T-helper 1 cell treated with Interleukin-12 subunit alpha and Interleukin-12 subunit beta and Interleukin-4 antibody, amounts not matched to agents 30 μg/mL and 1 μg/mL, for 36 hours (primary cell): Measurements from ENCODE around the gene C1QTNF1.

ENCODE experiments used
- H3K27ac Mint-ChIP-seq: one replicate; pipeline ENCODE4 v1.8.0; 2021; ENCODE audit warnings: mild to moderate bottlenecking, mixed read lengths
- H3K27me3 Mint-ChIP-seq: one replicate; pipeline ENCODE4 v1.8.0; 2021; ENCODE audit warnings: low read depth, mixed read lengths
- H3K36me3 Mint-ChIP-seq: one replicate; pipeline ENCODE4 v1.8.0; 2021; ENCODE audit warnings: low read depth, mixed read lengths
- H3K4me1 Mint-ChIP-seq: one replicate; pipeline ENCODE4 v1.8.0; 2021; ENCODE audit warnings: low read depth, mixed read lengths
- H3K4me3 Mint-ChIP-seq: one replicate; pipeline ENCODE4 v1.8.0; 2021; ENCODE audit warnings: mild to moderate bottlenecking, moderate library complexity, mixed read lengths
- H3K9me3 Mint-ChIP-seq: one replicate; pipeline ENCODE4 v1.8.0; 2021; ENCODE audit warnings: mixed read lengths

The C1QTNF1 gene

GRCh38 chr17:79053251-79053925, 29.4 kb downstream of the C1QTNF1 start:
- H3K27ac Mint-ChIP-seq = no peak overlapping the region
- peaks cover 7% of the 10 kb centered on the region for H3K27me3 Mint-ChIP-seq
- no peak overlapping the region for H3K4me3 Mint-ChIP-seq
- peaks cover 2% of the 10 kb centered on the region for H3K4me1 Mint-ChIP-seq
- H3K9me3 Mint-ChIP-seq = peaks cover 15% of the 10 kb centered on the region
- H3K36me3 Mint-ChIP-seq = no peaks in the 10 kb centered on the region

- Mint-ChIP-seq H3K36me3 (no peaks in the 10 kb centered on the region), H3K9me3 (peaks cover 15% of the 10 kb centered on the region), H3K4me3 (no peak overlapping the region), H3K27ac (no peak overlapping the region), H3K4me1 (peaks cover 2% of the 10 kb centered on the region), H3K27me3 (peaks cover 10% of the 10 kb centered on the region)
Observed at GRCh38 chr17:79054200-79054960, 30.4 kb downstream of the C1QTNF1 start.

DNA sequence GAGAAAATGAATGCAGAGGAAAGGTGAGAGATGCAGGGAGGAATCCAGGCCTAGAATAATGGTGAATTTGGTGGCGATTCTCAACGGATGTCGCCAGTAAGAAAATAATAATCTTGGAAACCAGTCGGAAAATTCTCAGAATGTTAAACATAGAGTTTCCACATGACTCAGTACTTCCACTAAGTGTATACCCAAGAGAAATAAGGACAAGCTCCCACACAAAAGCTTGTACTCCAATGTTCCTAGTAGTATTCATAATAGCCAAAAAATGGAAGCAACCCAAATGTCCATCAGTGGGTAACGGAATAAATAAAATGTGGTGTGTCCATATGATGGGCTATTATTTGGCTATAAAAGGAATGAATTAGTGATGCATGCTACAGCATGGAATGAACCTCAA, 31.2 kb downstream of the C1QTNF1 start:
- Mint-ChIP-seq H3K4me1 (peaks cover 2% of the 10 kb centered on the region), H3K9me3 (peaks cover 15% of the 10 kb centered on the region), H3K4me3 (no peak overlapping the region), H3K27me3 (peaks cover 13% of the 10 kb centered on the region), H3K36me3 (no peaks in the 10 kb centered on the region), H3K27ac (no peak overlapping the region)

DNA sequence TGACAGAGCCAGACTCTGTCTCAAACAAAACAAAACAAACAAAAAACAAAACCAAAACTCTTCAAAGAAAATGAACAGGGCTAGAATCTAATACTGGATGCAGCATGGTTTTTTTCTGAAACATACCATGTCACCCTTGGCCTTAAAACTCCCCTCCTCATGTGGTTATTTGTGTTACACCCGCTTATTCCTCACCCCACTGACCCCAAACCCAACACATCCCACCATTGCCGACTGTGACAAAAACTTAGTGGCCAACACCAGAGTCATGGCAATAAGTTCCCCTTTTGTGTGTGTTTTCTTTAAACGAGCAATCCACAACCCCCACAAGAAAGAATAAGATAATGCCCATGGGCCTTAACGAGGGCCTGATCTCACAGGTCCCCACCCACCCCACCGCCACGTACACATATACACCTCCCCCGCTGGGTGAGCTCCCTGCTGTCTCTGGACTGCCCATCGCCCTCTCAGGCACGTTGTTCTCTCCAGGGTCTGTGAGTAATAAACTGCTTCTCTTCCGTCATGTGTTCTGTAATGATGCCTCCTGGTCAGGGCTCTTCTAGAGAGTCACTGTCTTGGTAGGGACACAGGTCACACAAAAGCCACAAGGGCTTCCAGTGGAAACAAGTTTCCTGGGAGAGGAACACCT, 33.9 kb downstream of the C1QTNF1 start:
- peaks cover 15% of the 10 kb centered on the region for H3K9me3 Mint-ChIP-seq
- peaks cover 15% of the 10 kb centered on the region for H3K27me3 Mint-ChIP-seq
- H3K4me3 Mint-ChIP-seq = no peak overlapping the region

DNA sequence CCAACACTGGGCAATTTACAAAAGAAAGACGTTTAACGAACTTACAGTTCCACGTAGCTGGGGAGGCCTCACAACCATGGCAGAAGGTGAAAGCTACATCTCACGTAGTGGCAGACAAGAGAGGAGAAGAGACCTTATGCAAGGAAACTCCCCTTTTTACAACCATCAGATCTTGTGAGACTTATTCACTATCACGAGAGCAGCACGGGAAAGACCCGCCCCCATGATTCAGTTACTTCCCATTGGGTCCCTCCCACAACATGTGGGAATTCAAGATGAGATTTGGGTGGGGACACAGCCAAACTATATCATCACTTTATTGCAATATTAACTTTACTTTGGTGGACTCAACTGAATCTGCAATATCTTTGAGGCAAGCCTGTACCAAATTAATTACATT, 38.7 kb downstream of the C1QTNF1 start:
- Mint-ChIP-seq H3K4me3 (no peak overlapping the region), H3K27ac (no peak overlapping the region), H3K9me3 (no peaks in the 10 kb centered on the region), H3K27me3 (peaks cover 11% of the 10 kb centered on the region), H3K4me1 (peaks cover 5% of the 10 kb centered on the region), H3K36me3 (no peaks in the 10 kb centered on the region)

More for the DNA sequence above, 33.9 kb downstream of the C1QTNF1 start:
- no peak overlapping the region for H3K27ac Mint-ChIP-seq
- H3K36me3 Mint-ChIP-seq = no peaks in the 10 kb centered on the region
- peaks cover 2% of the 10 kb centered on the region for H3K4me1 Mint-ChIP-seq

- H3K4me1 Mint-ChIP-seq = peaks cover 2% of the 10 kb centered on the region
- no peak overlapping the region for H3K4me3 Mint-ChIP-seq
- no peaks in the 10 kb centered on the region for H3K9me3 Mint-ChIP-seq
- peaks cover 5% of the 10 kb centered on the region for H3K27me3 Mint-ChIP-seq
- H3K27ac Mint-ChIP-seq = no peak overlapping the region
- no peaks in the 10 kb centered on the region for H3K36me3 Mint-ChIP-seq
Observed at GRCh38 chr17:79064026-79064425, 40.1 kb downstream of the C1QTNF1 start.

DNA sequence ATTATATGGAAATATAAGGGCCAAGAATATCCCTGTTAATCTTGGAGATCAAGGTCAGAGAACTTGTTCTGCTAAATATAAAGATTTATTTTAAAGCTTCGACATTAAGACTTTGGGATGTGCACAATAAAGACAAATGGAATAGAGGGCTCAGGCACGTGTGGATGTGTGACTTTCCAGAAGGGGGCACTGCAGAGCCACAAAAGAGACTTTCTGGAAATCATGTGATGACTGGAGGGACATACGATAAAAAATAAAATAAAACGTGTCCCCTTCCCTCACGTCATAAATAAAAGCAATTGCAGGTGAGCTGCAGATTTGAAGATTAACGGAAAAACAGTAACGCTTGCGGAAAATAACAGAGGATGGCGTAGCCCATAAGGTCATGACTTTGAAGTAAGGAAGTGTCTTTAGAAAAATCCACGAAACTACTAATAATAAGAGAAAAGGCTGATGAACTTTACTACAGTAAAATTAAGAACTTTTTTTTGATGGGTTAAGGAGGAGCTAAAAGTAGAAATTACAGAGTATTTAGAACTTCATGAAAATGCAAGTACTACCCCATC, 41.2 kb downstream of the C1QTNF1 start:
- peaks cover 3% of the 10 kb centered on the region for H3K27me3 Mint-ChIP-seq
- H3K4me1 Mint-ChIP-seq = peaks cover 2% of the 10 kb centered on the region
- peak overlapping the region; percentile 9 for H3K4me3 Mint-ChIP-seq
- H3K9me3 Mint-ChIP-seq = no peaks in the 10 kb centered on the region
- H3K27ac Mint-ChIP-seq = no peak overlapping the region
- H3K36me3 Mint-ChIP-seq = no peaks in the 10 kb centered on the region

GRCh38 chr17:79066963-79067362, 43.0 kb downstream of the C1QTNF1 start:
- peaks cover 4% of the 10 kb centered on the region for H3K27me3 Mint-ChIP-seq
- H3K36me3 Mint-ChIP-seq = no peaks in the 10 kb centered on the region
- no peaks in the 10 kb centered on the region for H3K9me3 Mint-ChIP-seq
- H3K4me1 Mint-ChIP-seq = peaks cover 2% of the 10 kb centered on the region
- H3K4me3 Mint-ChIP-seq = no peak overlapping the region
- H3K27ac Mint-ChIP-seq = no peak overlapping the region

DNA sequence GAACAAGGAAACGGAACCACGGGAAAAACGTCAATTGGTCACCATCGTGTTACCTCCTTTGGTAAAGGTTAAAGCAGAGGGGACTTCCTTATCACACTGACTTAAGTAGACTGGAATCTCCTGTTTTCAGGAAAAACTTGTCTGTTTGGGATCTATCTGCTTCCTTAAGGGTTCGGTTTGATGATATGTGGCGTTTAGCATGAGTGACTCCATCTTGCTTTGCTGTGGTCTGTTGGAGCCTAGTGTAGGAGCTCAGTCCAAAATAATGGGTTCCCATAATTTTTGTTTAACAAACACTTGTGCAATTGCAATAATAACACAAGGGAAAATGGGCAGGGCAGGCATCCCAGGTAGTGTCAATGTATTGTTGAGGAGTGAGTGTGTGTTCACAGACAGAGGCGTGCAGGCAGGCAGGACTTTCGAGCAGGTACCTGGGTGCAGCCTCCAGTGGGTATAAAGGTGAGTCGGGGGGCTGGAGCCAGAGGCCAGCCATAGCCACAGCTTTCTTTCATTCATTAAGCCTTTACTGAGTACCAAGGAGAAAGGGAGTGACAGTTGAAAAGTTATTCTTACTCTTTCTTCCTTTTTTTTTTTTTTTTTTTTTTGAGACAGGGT, 46.4 kb downstream of the C1QTNF1 start:
- H3K27me3 Mint-ChIP-seq = peaks cover 4% of the 10 kb centered on the region
- H3K27ac Mint-ChIP-seq = no peak overlapping the region
- no peaks in the 10 kb centered on the region for H3K36me3 Mint-ChIP-seq
- H3K9me3 Mint-ChIP-seq = no peaks in the 10 kb centered on the region
- H3K4me1 Mint-ChIP-seq = peaks cover 6% of the 10 kb centered on the region
- H3K4me3 Mint-ChIP-seq = no peak overlapping the region

DNA sequence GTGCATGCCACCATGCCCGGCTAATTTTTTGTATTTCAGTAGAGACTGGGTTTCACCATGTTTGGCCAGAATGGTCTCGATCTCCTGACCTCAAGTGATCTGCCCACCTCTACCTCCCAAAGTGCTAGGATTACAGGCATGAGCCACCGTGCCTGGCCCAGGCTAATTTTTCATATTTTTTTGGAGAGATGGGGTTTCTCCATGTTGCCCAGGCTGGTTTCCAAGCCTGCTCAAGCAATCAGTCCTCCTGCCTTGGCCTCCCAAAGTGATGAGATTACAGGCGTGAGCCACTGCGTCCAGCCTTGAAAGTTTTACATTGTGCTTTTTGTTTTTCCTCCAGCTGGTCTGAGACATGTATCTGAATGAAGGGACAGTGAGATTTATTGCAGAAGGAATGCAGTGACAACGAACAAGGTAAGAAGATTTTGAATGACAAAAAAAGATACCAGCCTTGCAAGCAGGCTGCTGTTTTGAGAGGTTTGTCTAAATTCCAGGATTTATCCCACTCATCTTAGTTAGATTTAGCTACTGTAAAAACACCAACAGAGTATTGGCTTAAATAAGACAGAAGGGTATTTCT, 47.3 kb downstream of the C1QTNF1 start:
- H3K4me1 Mint-ChIP-seq = peaks cover 9% of the 10 kb centered on the region
- H3K27me3 Mint-ChIP-seq = peaks cover 4% of the 10 kb centered on the region
- H3K27ac Mint-ChIP-seq = no peak overlapping the region
- H3K36me3 Mint-ChIP-seq = no peaks in the 10 kb centered on the region
- H3K9me3 Mint-ChIP-seq = no peaks in the 10 kb centered on the region
- H3K4me3 Mint-ChIP-seq = no peak overlapping the region

DNA sequence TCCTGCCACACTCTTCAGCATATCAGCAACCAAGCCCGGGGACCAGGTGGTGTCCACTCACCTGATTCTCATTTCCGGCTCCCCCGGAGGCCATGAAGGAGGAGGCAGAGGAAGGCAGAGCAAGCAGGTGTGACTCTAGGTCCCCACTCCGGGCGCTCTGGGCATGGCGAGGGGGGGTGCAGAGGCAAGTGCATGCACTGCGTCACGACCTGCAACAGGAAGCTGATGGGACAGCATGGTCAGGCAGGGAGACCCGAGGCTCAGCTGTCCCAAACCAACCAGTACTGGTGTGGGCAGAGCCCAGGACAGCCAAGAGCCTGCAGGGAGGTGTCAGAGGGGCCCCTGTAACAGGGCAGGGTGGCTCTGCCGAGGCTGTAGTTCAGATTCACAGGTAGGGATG, 48.6 kb downstream of the C1QTNF1 start:
- no peaks in the 10 kb centered on the region for H3K9me3 Mint-ChIP-seq
- no peaks in the 10 kb centered on the region for H3K36me3 Mint-ChIP-seq
- no peak overlapping the region for H3K4me3 Mint-ChIP-seq
- H3K27ac Mint-ChIP-seq = no peak overlapping the region
- peaks cover 9% of the 10 kb centered on the region for H3K4me1 Mint-ChIP-seq
- peaks cover 4% of the 10 kb centered on the region for H3K27me3 Mint-ChIP-seq

DNA sequence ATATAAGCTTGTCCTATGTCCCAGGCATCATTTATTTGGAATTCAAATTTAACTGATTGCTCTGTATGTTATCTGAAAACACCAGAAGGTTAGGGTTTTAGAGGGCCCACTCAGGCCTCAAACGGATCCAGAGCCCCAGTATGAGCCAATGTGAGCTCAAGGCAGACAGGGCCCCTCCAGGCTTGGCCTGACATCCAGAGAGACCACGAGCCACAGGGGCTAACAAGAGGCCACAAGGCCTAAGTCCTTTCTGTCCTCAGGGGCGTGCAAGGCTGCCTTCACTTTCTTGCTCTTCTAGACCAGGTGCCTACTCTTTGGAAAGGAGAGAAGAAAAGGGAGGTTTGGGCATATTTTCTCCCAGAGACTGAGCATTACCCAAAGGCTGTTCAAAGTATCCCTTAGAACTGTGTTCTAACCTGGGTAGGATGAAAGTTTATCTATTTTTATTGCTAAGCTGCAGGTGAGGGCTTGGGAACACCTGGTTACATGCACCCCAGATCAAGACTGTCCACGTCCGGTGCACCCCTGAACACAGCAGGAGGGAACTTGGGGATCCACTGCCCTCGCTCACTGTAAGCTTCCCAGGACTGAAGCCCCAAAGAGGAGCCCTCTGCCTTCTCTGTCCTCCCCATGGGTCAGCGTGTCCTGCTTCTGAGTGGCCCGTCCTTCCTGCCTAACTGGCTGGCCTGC, 49.2 kb downstream of the C1QTNF1 start:
- Mint-ChIP-seq H3K27ac (no peak overlapping the region), H3K4me3 (no peak overlapping the region), H3K36me3 (no peaks in the 10 kb centered on the region), H3K27me3 (peaks cover 4% of the 10 kb centered on the region), H3K9me3 (no peaks in the 10 kb centered on the region), H3K4me1 (peaks cover 9% of the 10 kb centered on the region)

DNA sequence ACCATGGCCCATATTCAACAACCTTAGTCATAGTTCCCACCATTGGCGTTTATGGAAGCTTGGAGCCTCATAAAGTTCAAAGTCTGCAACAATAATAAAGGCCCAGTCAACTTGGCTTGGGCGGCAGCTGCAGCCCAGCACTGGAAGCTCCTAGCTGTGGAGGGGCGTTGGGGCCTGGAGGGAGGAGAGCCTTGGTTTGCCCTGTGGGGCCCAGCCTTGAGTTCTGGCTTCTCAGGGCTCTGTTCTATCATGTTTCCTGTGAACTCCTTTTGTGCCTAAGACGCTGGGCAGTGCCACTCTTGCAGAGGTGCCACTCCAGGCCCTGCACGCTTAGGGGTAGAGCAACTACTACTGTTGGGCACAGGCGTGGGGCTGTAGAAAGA, 49.7 kb downstream of the C1QTNF1 start:
- no peaks in the 10 kb centered on the region for H3K9me3 Mint-ChIP-seq
- peaks cover 4% of the 10 kb centered on the region for H3K27me3 Mint-ChIP-seq
- no peak overlapping the region for H3K27ac Mint-ChIP-seq
- H3K36me3 Mint-ChIP-seq = no peaks in the 10 kb centered on the region
- H3K4me1 Mint-ChIP-seq = peaks cover 9% of the 10 kb centered on the region
- H3K4me3 Mint-ChIP-seq = no peak overlapping the region
